Hepatocyte (in vitro differentiated cells): ENCODE measurements around the gene MX1. TPM values are rescaled to one million over a fixed set of nuclear protein-coding genes. Genes with fewer than 3 reads are reported as not detected.

ENCODE experiments used
- DNase-seq: peaks from one replicate; pipeline ENCODE4 v3.0.0-alpha.2; 2016; ENCODE audit warnings: low spot score
- H2AFZ ChIP-seq: fragments of 200-600 bp; sonication (generic); 2 replicates; pipeline ENCODE4 v1.6.0; 2016; ENCODE audit warnings: antibody characterized with exemption, mild to moderate bottlenecking
- H3K27ac ChIP-seq: fragments of 200-600 bp; sonication (generic); 2 replicates; pipeline ENCODE4 v1.5.1; 2016; ENCODE audit warnings: mild to moderate bottlenecking
- H3K27me3 ChIP-seq: fragments of 200-600 bp; sonication (generic); 2 replicates; pipeline ENCODE4 v1.6.1; 2016
- H3K36me3 ChIP-seq: fragments of 200-600 bp; sonication (generic); replicated peaks from 2 replicates; pipeline ENCODE4 v1.5.1; 2016; ENCODE audit warnings: low read depth; ENCODE audit not compliant: insufficient read depth
- H3K4me1 ChIP-seq: fragments of 200-600 bp; sonication (generic); 2 replicates; pipeline ENCODE4 v1.5.1; 2016; ENCODE audit warnings: mild to moderate bottlenecking, moderate library complexity; ENCODE audit not compliant: insufficient read depth
- H3K4me2 ChIP-seq: fragments of 200-600 bp; sonication (generic); 2 replicates; pipeline ENCODE4 v1.6.0; 2016
- H3K4me3 ChIP-seq: fragments of 200-600 bp; sonication (generic); 2 replicates; pipeline ENCODE4 v1.5.1; 2016; ENCODE audit warnings: mild to moderate bottlenecking
- H3K79me2 ChIP-seq: fragments of 200-600 bp; sonication (generic); 2 replicates; pipeline ENCODE4 v1.6.0; 2017; ENCODE audit warnings: mild to moderate bottlenecking
- H3K9me2 ChIP-seq: fragments of 200-600 bp; sonication (generic); replicated peaks from 2 replicates; pipeline ENCODE4 v1.6.0; 2017; ENCODE audit warnings: mild to moderate bottlenecking; ENCODE audit not compliant: insufficient read depth
- H3K9me3 ChIP-seq: fragments of 200-600 bp; sonication (generic); 2 replicates; pipeline ENCODE4 v1.5.1; 2016; ENCODE audit warnings: low read depth, mild to moderate bottlenecking
- H4K20me1 ChIP-seq: fragments of 200-600 bp; sonication (generic); 2 replicates; pipeline ENCODE4 v1.6.0; 2016; ENCODE audit warnings: mild to moderate bottlenecking; ENCODE audit not compliant: insufficient read depth, poor library complexity, severe bottlenecking
- EZH2 ChIP-seq: fragments of 200-600 bp; sonication (generic); IDR thresholded peaks from 2 replicates; pipeline ENCODE4 v1.6.1; 2016; ENCODE audit warnings: antibody characterized with exemption, mild to moderate bottlenecking, borderline replicate concordance
- EZH2phosphoT487 ChIP-seq: fragments of 200-600 bp; sonication (generic); IDR thresholded peaks from one replicate; pipeline ENCODE4 v1.6.1; 2018; ENCODE audit warnings: antibody characterized with exemption, mild to moderate bottlenecking, low read depth, moderate library complexity; ENCODE audit not compliant: unreplicated experiment, severe bottlenecking
- WGBS: methylation state at CpG from one replicate; pipeline ENCODE4 v1.1.6; 2016; ENCODE audit warnings: low lambda C conversion rate; ENCODE audit errors: missing lambda C conversion rate; 5-methylcytosine and 5-hydroxymethylcytosine counted together
- polyA plus RNA-seq: library from polyadenylated mRNA; unstranded; fragments of >200 nt; fragmentation: Nextera tagmentation; extraction: Ambion mirVana; gene quantifications from 2 replicates; pipeline ENCODE4 v1.2.1, GENCODE V29; 2016
- total RNA-seq: library from RNA; depleted of rRNA; stranded (reverse); fragments of >200 nt; gene quantifications from 2 replicates; pipeline ENCODE4 v1.2.3, GENCODE V29; 2014
- TF ChIP-seq, protein P1 (sequence below): fragments of 200-600 bp; sonication (generic); IDR thresholded peaks from 2 replicates; pipeline ENCODE4 v1.5.1; 2016; ENCODE audit warnings: antibody characterized with exemption, mild to moderate bottlenecking; ENCODE audit not compliant: poor library complexity

Gene MX1
- total and polyA plus RNA-seq, 2 experiments from 2014 or later: 14.2 to 26.6 TPM

- no peak for DNase-seq
- H3K36me3 ChIP-seq: no peaks in the 10 kb centered on the region
- WGBS: 92% methylated on average over 13 of the region's 13 CpGs
These were observed 18.8 kb downstream of the MX1 start for GRCh38 chr21:41444703-41445464.

DNA sequence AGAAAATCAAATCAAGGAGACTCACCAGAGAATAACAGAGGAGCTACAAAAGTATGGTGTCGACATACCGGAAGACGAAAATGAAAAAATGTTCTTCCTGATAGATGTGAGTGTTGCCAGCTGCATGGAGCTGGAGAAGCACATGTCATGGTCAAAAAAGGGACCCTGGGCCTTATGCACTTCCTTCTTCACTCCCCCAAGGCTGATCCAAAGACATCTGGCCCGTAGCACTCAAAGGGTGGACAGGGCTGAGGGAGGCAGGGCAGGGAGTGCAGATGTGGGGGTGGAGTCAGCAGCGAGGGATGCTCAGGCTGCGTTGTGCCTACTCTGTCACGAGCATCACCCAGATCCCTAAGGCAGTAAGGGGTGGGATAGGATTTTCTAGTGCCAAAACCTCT, 19.4 kb downstream of the MX1 start:
- H3K4me2 ChIP-seq: no peak overlapping the region
- H3K27ac ChIP-seq: no peak overlapping the region
- no peaks in the 10 kb centered on the region for H3K9me3 ChIP-seq
- H3K4me3 ChIP-seq: no peak overlapping the region
- no peak overlapping the region for H2AFZ ChIP-seq
- H3K9me2 ChIP-seq: no peaks in the 10 kb centered on the region
- no peak for DNase-seq
- no peaks in the 10 kb centered on the region for H3K79me2 ChIP-seq
- no peaks in the 10 kb centered on the region for H3K27me3 ChIP-seq
- H3K4me1 ChIP-seq: no peaks in the 10 kb centered on the region
- TF ChIP-seq, protein P1, sequence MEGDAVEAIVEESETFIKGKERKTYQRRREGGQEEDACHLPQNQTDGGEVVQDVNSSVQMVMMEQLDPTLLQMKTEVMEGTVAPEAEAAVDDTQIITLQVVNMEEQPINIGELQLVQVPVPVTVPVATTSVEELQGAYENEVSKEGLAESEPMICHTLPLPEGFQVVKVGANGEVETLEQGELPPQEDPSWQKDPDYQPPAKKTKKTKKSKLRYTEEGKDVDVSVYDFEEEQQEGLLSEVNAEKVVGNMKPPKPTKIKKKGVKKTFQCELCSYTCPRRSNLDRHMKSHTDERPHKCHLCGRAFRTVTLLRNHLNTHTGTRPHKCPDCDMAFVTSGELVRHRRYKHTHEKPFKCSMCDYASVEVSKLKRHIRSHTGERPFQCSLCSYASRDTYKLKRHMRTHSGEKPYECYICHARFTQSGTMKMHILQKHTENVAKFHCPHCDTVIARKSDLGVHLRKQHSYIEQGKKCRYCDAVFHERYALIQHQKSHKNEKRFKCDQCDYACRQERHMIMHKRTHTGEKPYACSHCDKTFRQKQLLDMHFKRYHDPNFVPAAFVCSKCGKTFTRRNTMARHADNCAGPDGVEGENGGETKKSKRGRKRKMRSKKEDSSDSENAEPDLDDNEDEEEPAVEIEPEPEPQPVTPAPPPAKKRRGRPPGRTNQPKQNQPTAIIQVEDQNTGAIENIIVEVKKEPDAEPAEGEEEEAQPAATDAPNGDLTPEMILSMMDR: no peak
- no peak for TF ChIP-seq EZH2
- no peak for TF ChIP-seq EZH2phosphoT487
- no peaks in the 10 kb centered on the region for H4K20me1 ChIP-seq
- H3K36me3 ChIP-seq: no peaks in the 10 kb centered on the region
- 69% methylated on average over 7 of the region's 7 CpGs for WGBS

More at GRCh38 chr21:41444703-41445464, 18.8 kb downstream of the MX1 start:
- no peaks in the 10 kb centered on the region for H4K20me1 ChIP-seq
- no peaks in the 10 kb centered on the region for H3K4me1 ChIP-seq
- TF ChIP-seq, protein P1: no peak
- no peak for TF ChIP-seq EZH2phosphoT487
- no peak for TF ChIP-seq EZH2
- no peak overlapping the region for H3K4me2 ChIP-seq
- no peaks in the 10 kb centered on the region for H3K9me3 ChIP-seq
- H3K4me3 ChIP-seq: no peak overlapping the region
- no peaks in the 10 kb centered on the region for H3K27me3 ChIP-seq
- H2AFZ ChIP-seq: no peak overlapping the region
- no peaks in the 10 kb centered on the region for H3K9me2 ChIP-seq
- H3K79me2 ChIP-seq: no peaks in the 10 kb centered on the region
- H3K27ac ChIP-seq: no peak overlapping the region

GRCh38 chr21:41446586-41446985, 20.5 kb downstream of the MX1 start:
- Histone ChIP-seq H3K27ac (no peak overlapping the region), H3K9me2 (no peaks in the 10 kb centered on the region), H2AFZ (no peak overlapping the region), H3K4me2 (no peak overlapping the region), H3K36me3 (no peaks in the 10 kb centered on the region), H3K4me1 (no peaks in the 10 kb centered on the region), H3K79me2 (no peaks in the 10 kb centered on the region), H3K9me3 (no peaks in the 10 kb centered on the region), H3K27me3 (no peaks in the 10 kb centered on the region), H3K4me3 (no peak overlapping the region), H4K20me1 (no peaks in the 10 kb centered on the region)
- 29% methylated on average over 4 of the region's 4 CpGs for WGBS
- TF ChIP-seq, protein P1: no peak
- TF ChIP-seq EZH2 (no peak), EZH2phosphoT487 (no peak)
- no peak for DNase-seq
